OCI-LY7 (cell line): ENCODE data around the gene AQP12B. TPM values are rescaled to one million over a fixed set of nuclear protein-coding genes. Genes with fewer than 3 reads are reported as not detected.

Experiments used
- BruUV-seq: library from RNA; stranded (reverse); fragments of 400-500 nt; replicated peaks from 2 replicates; lab custom pipeline; 2021; lab: Mats Ljungman, UMichigan
- CTCF ChIA-PET: fragments of 300-600 bp; sonication (Branson Sonifier 250); formaldehyde crosslinking; loops from one replicate; lab custom pipeline; 2022; ENCODE audit warnings: antibody characterized with exemption; ENCODE audit not compliant: unreplicated experiment; lab: Charles Lee
- POLR2A ChIA-PET: fragments of 300-600 bp; sonication (Branson Sonifier 250); formaldehyde crosslinking; loops from one replicate; lab custom pipeline; 2022; ENCODE audit warnings: antibody characterized with exemption; lab: Charles Lee
- DNase-seq: peaks from one replicate; pipeline ENCODE4 v3.0.0-alpha.2; 2015; ENCODE audit warnings: low spot score
- H2AFZ ChIP-seq: fragments of 200-600 bp; sonication (generic), shearing (Covaris generic); 2 replicates; pipeline ENCODE4 v1.6.1; 2014; ENCODE audit warnings: mild to moderate bottlenecking, antibody characterized with exemption, low read length, moderate library complexity
- H3K27ac ChIP-seq: fragments of 200-600 bp; sonication (generic); 2 replicates; pipeline ENCODE4 v1.5.1; 2014; ENCODE audit warnings: mixed run types, low read depth, mild to moderate bottlenecking, moderate library complexity, low read length, inconsistent platforms; ENCODE audit not compliant: poor library complexity, severe bottlenecking
- H3K36me3 ChIP-seq: fragments of 200-600 bp; sonication (generic); 2 replicates; pipeline ENCODE4 v1.6.1; 2014; ENCODE audit warnings: mild to moderate bottlenecking, antibody characterized with exemption, low read length, moderate library complexity, mixed read lengths; ENCODE audit not compliant: insufficient read depth
- H3K4me1 ChIP-seq: fragments of 200-600 bp; sonication (generic); 2 replicates; pipeline ENCODE4 v1.5.1; 2014; ENCODE audit warnings: mild to moderate bottlenecking, low read length; ENCODE audit not compliant: insufficient read depth, poor library complexity, severe bottlenecking
- H3K4me2 ChIP-seq: fragments of 200-600 bp; sonication (generic); 2 replicates; pipeline ENCODE4 v1.6.1; 2014; ENCODE audit warnings: mild to moderate bottlenecking, low read length
- H3K4me3 ChIP-seq: fragments of 200-600 bp; sonication (generic); 2 replicates; pipeline ENCODE4 v1.5.1; 2014; ENCODE audit warnings: mild to moderate bottlenecking, low read depth, low read length; ENCODE audit not compliant: poor library complexity, severe bottlenecking
- H3K79me2 ChIP-seq: fragments of 200-600 bp; sonication (generic); 2 replicates; pipeline ENCODE4 v1.6.1; 2016; ENCODE audit warnings: low read depth, mild to moderate bottlenecking, low read length, moderate library complexity, mixed read lengths; ENCODE audit not compliant: insufficient read depth
- H3K9me2 ChIP-seq: fragments of 200-600 bp; sonication (generic); 2 replicates; pipeline ENCODE4 v1.6.1; 2016; ENCODE audit warnings: mild to moderate bottlenecking, low read length, mixed read lengths; ENCODE audit not compliant: insufficient read depth
- H3K9me3 ChIP-seq: fragments of 200-600 bp; sonication (generic); 2 replicates; pipeline ENCODE4 v1.6.1; 2014; ENCODE audit warnings: mild to moderate bottlenecking, mixed run types, low read length, mixed read lengths
- H4K20me1 ChIP-seq: fragments of 200-600 bp; sonication (generic); 2 replicates; pipeline ENCODE4 v1.6.1; 2014; ENCODE audit warnings: mild to moderate bottlenecking, antibody characterized with exemption, low read length, moderate library complexity, mixed read lengths; ENCODE audit not compliant: insufficient read depth
- EZH2phosphoT487 ChIP-seq: fragments of 200-600 bp; sonication (generic); IDR thresholded peaks from 2 replicates; pipeline ENCODE4 v1.6.1; 2018; ENCODE audit warnings: low read depth, borderline replicate concordance, mild to moderate bottlenecking, mixed run types, antibody characterized with exemption, low read length, moderate library complexity, mixed read lengths
- intact Hi-C: fragments of 100-400 bp; cut with micrococcal nuclease; formaldehyde crosslinking; loops from one replicate; pipeline ENCODE4 v1.10.0; 2022; ENCODE audit not compliant: unreplicated experiment
- total RNA-seq, 2 experiments: library from RNA; depleted of rRNA in 1 of 2; stranded (reverse); fragments of >200 nt in 1 of 2; shearing (Covaris generic) in 1 of 2; gene quantifications; 2 replicates each; pipeline ENCODE4 v1.2.3, GENCODE V29; 2014 to 2022
- TF ChIP-seq, protein P1 (sequence below): fragments of 200-600 bp; sonication (generic); conservative IDR thresholded peaks from 2 replicates; pipeline ENCODE4 v1.5.1; 2014; ENCODE audit warnings: mild to moderate bottlenecking, antibody characterized with exemption, low read length, moderate library complexity, mixed read lengths

AQP12B gene
- total RNA-seq, 2 experiments from 2014 or later, result not detected

DNA sequence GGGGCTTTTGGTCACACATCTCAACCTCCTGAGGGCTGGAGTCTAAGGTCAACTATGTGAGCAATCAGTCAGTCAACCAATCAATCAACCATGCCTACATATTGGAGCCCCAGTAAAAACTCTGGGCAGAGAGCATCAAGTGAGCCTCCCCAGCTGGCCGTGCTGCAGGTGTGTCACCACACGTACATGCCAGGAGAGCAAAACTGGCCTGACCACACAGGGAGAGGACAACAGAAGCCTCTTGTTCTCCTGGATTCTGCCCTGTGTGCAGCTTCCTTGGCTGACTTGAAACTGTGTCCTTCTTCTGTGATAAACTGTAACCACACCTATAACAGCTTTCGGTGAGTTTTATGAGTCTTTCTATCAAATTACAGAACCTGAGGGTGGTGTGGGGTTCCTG lies 31.5 kb downstream of the AQP12B start:
- no peak overlapping the region for H2AFZ ChIP-seq
- TF ChIP-seq, protein P1, sequence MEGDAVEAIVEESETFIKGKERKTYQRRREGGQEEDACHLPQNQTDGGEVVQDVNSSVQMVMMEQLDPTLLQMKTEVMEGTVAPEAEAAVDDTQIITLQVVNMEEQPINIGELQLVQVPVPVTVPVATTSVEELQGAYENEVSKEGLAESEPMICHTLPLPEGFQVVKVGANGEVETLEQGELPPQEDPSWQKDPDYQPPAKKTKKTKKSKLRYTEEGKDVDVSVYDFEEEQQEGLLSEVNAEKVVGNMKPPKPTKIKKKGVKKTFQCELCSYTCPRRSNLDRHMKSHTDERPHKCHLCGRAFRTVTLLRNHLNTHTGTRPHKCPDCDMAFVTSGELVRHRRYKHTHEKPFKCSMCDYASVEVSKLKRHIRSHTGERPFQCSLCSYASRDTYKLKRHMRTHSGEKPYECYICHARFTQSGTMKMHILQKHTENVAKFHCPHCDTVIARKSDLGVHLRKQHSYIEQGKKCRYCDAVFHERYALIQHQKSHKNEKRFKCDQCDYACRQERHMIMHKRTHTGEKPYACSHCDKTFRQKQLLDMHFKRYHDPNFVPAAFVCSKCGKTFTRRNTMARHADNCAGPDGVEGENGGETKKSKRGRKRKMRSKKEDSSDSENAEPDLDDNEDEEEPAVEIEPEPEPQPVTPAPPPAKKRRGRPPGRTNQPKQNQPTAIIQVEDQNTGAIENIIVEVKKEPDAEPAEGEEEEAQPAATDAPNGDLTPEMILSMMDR, result no peak
- no peak for TF ChIP-seq EZH2phosphoT487
- H3K36me3 ChIP-seq, result no peaks in the 10 kb centered on the region
- H3K27ac ChIP-seq, result no peak overlapping the region
- no peak overlapping the region for H3K4me3 ChIP-seq
- H3K4me1 ChIP-seq, result no peaks in the 10 kb centered on the region
- CTCF ChIA-PET, result interaction anchor here (0.6 kb wide), 1 partner anchor 131 kb away, joined by 3 read pairs; no protein-coding TSS in a partner anchor
- H3K9me3 ChIP-seq, result no peaks in the 10 kb centered on the region
- no peak overlapping the region for H3K4me2 ChIP-seq
- no peaks in the 10 kb centered on the region for H3K9me2 ChIP-seq
- no peaks in the 10 kb centered on the region for H4K20me1 ChIP-seq
- POLR2A ChIA-PET, result no interaction called here
- BruUV-seq, result no TSS peak
- DNase-seq, result no peak
- H3K79me2 ChIP-seq, result no peaks in the 10 kb centered on the region
- intact Hi-C loops, result no loop called here

DNA sequence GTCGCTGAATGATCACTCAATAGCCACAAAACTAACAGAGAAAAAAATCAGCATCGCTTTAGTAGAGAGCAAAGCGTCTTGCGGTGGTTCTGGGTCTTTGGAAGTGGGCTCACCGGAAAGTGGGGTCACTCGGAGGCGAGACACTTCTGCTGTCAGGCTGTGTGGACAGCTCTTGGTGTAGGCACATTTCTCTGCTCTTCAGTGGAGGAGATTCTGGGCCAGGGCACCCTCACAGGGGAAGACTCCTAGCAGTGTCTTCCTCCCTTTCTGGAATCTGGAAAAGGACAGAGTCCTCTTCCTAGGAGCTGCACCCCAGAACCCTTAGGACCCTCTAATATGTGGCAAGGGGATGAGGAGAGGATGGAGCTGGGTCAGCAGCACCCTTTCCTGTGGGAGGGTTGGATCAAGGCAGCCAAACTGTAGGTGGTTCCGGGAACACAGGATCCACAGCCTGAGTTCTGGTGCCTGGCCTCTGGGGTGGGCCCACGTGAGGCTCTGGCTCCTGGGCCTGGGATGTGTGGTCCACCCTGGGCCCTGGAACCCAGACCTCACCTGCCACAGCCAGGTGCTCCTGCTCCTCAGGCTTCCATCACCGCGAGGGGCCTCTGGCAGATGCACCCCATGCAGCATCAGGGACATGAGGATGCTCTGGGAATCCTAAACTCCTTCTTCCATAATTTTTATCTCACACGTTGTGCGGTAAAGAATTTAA lies 32.3 kb downstream of the AQP12B start:
- Histone ChIP-seq H3K36me3 (no peaks in the 10 kb centered on the region), H4K20me1 (no peaks in the 10 kb centered on the region), H3K9me2 (no peaks in the 10 kb centered on the region), H3K4me1 (no peaks in the 10 kb centered on the region), H2AFZ (no peak overlapping the region), H3K4me3 (no peak overlapping the region), H3K79me2 (no peaks in the 10 kb centered on the region), H3K9me3 (no peaks in the 10 kb centered on the region), H3K27ac (no peak overlapping the region), H3K4me2 (no peak overlapping the region)
- TF ChIP-seq, protein P1, result no peak
- no peak for TF ChIP-seq EZH2phosphoT487
- POLR2A ChIA-PET, result no interaction called here
- BruUV-seq, result no TSS peak
- CTCF ChIA-PET, result no interaction called here
- intact Hi-C loops, result no loop called here
- no peak for DNase-seq

DNA sequence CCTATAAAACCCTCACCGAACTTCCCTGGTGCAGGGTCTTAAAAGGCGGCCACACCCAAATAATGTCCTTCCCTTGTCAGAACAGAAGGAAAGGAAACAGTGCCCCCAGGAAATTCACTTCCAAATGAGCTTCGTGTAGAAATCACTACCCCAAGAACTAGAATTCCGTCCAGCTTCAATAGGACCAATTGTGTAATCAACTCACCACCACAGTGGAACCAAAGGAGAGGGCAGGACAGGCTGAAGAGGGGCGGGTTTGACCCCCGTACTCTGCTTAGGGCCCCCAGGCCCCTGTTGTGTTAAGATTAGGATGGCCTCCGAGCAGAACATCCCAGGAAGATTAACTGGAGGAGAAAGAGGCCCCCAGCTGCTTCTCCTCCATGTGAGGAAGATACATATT lies 33.4 kb downstream of the AQP12B start:
- Histone ChIP-seq H3K27ac (no peak overlapping the region), H3K4me1 (no peaks in the 10 kb centered on the region), H2AFZ (no peak overlapping the region), H3K36me3 (no peaks in the 10 kb centered on the region), H3K79me2 (no peaks in the 10 kb centered on the region), H3K9me2 (no peaks in the 10 kb centered on the region), H3K9me3 (no peaks in the 10 kb centered on the region), H3K4me3 (no peak overlapping the region), H3K4me2 (no peak overlapping the region), H4K20me1 (no peaks in the 10 kb centered on the region)
- intact Hi-C loops, result no loop called here
- no peak for TF ChIP-seq EZH2phosphoT487
- TF ChIP-seq, protein P1, result no peak
- ChIA-PET CTCF (no interaction called here), POLR2A (no interaction called here)
- BruUV-seq, result no TSS peak
- DNase-seq, result no peak
